HFF-Myc (cell line): ENCODE results near the gene PEX5L.

ENCODE experiments used
- DNase-seq: peaks from one replicate; pipeline ENCODE4 v3.0.0-alpha.2; 2011; ENCODE audit warnings: low read depth; ENCODE audit errors: extremely low read depth
- H3K4me3 ChIP-seq: replicated peaks from 2 replicates; pipeline ENCODE4 v1.5.1; 2011; ENCODE audit warnings: low read depth, mild to moderate bottlenecking, control low read depth, low read length
- TF ChIP-seq, protein P1 (sequence below): IDR thresholded peaks from 2 replicates; pipeline ENCODE4 v1.5.1; 2012; ENCODE audit warnings: mild to moderate bottlenecking, low read depth, low read length, control low read depth; ENCODE audit errors: missing control alignments

The PEX5L gene

GRCh38 chr3:179772297-179772696 lies 264.4 kb downstream of the PEX5L start:
- TF ChIP-seq, protein P1, sequence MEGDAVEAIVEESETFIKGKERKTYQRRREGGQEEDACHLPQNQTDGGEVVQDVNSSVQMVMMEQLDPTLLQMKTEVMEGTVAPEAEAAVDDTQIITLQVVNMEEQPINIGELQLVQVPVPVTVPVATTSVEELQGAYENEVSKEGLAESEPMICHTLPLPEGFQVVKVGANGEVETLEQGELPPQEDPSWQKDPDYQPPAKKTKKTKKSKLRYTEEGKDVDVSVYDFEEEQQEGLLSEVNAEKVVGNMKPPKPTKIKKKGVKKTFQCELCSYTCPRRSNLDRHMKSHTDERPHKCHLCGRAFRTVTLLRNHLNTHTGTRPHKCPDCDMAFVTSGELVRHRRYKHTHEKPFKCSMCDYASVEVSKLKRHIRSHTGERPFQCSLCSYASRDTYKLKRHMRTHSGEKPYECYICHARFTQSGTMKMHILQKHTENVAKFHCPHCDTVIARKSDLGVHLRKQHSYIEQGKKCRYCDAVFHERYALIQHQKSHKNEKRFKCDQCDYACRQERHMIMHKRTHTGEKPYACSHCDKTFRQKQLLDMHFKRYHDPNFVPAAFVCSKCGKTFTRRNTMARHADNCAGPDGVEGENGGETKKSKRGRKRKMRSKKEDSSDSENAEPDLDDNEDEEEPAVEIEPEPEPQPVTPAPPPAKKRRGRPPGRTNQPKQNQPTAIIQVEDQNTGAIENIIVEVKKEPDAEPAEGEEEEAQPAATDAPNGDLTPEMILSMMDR, result no peak
- no peak for DNase-seq
- H3K4me3 ChIP-seq, result no peak overlapping the region

- no peak for DNase-seq
- TF ChIP-seq, protein P1, result no peak
Measured at GRCh38 chr3:179771797-179772196, 264.9 kb downstream of the PEX5L start.

GRCh38 chr3:179769411-179770247 lies 267.1 kb downstream of the PEX5L start:
- TF ChIP-seq, protein P1, result no peak
- DNase-seq, result no peak

More at GRCh38 chr3:179771797-179772196, 264.9 kb downstream of the PEX5L start:
- H3K4me3 ChIP-seq, result no peak overlapping the region

DNA sequence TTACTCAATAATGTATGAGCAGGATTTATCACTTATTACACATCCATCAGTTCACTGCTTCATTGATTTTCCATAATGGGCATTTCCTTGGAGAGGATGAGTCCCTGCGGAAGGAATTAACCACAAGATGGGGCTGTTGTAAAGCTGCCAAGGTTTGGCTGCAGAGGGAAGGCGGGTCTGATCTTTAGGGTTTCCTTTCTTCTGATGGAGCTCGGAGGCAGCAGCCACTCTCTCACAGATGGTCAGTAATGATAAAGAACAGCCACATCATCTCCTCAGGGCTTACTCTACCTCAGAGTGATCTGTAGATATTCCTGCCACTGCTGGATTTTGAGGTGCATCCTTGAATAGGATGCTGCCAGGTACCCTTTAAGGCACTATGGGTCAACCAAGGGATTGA lies 268.7 kb downstream of the PEX5L start:
- peak; percentile 44 for DNase-seq
- TF ChIP-seq, protein P1, result peak; percentile 58
- no peak overlapping the region for H3K4me3 ChIP-seq

More at GRCh38 chr3:179769411-179770247, 267.1 kb downstream of the PEX5L start:
- H3K4me3 ChIP-seq, result no peak overlapping the region

DNA sequence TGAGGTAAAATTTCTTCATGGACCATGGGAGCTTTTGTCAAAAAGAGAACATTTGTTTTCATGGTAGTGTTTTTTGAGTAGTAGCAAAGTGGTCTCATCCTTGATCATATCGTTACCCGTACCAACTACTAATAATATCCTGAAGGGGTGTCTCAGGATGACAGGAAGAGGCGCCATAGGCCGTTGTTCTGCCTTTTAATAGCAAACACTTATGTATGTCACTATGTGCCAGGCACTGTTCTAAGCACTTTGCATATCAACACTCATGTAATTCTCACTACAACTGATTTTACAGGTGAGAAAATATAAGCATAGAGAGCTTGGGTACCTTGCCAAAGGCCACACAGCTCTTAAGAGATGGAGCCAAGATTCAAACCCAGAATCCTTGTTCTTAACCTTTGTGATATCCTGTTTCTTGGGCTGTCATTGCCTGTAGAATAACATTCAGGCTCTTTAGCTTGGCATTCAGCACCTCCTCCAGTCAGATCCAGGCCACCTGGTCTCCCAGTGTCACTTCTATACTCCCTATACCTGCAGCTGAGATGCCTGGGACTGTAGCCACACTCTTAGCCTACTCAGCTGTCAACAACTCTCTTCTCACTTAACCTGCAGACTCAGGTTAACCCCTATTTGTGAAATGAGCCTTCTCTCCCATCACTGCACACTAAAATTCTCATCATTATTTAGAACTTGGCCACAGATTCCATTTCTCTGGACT lies 270.2 kb downstream of the PEX5L start:
- no peak overlapping the region for H3K4me3 ChIP-seq
- TF ChIP-seq, protein P1, result no peak
- no peak for DNase-seq

DNA sequence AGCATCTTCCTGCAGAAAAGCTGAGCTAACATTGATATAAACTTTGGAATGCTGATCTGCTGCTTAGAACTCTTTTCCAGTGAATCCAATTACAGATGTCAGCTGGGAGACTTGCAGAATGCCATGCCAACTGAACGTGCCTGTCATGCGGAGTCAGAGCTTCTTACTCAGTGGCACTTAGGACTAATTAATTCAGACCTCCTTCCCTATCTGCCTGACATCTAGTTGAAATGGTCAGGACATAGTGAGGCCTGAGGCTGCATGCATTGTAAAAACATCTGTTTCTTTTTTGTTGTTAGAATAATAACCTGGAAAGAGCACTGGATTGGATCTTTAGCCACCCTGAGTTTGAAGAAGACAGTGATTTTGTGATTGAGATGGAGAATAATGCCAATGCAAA lies 271.3 kb downstream of the PEX5L start:
- no peak overlapping the region for H3K4me3 ChIP-seq
- no peak for DNase-seq
- TF ChIP-seq, protein P1, result no peak
